T-helper 2 cell treated with Interferon-gamma antibody and Interleukin-4, amounts not matched to agents 5 μg/mL and 100 μg/mL, for 36 hours (primary cell): Measurements from ENCODE around the gene SLC16A3.

Experiments
- DNase-seq: peaks from one replicate; pipeline ENCODE4 v3.0.0; 2021; ENCODE audit warnings: low spot score
- H3K27ac Mint-ChIP-seq: one replicate; pipeline ENCODE4 v1.8.0; 2021; ENCODE audit warnings: mild to moderate bottlenecking, mixed read lengths
- H3K27me3 Mint-ChIP-seq: one replicate; pipeline ENCODE4 v1.8.0; 2021; ENCODE audit warnings: low read depth, mixed read lengths
- H3K36me3 Mint-ChIP-seq: one replicate; pipeline ENCODE4 v1.8.0; 2021; ENCODE audit warnings: low read depth, mixed read lengths
- H3K4me1 Mint-ChIP-seq: one replicate; pipeline ENCODE4 v1.8.0; 2021; ENCODE audit warnings: low read depth, mixed read lengths
- H3K4me3 Mint-ChIP-seq: one replicate; pipeline ENCODE4 v1.8.0; 2022; ENCODE audit warnings: mild to moderate bottlenecking, moderate library complexity, mixed read lengths
- H3K9me3 Mint-ChIP-seq: one replicate; pipeline ENCODE4 v1.8.0; 2021; ENCODE audit warnings: mixed read lengths

SLC16A3 gene

DNA sequence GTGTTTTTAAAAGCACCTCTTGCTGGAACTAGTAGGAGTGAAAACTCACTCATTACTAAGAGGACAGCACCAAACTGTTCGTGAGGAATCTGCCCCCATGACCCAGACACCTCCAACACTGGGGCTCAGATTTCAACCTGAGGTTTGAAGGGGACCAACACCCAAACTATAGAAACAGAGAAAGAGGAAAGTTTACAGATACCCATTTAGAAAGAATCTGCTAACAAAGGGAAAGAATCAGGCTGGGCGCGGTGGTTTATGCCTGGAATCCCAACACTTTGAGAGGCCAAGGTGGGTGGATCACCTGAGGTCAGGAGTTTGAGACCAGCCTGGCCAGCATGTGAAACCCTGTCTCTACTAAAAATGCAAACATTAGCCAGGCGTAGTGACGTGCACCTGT is 48.1 kb downstream of the SLC16A3 start:
- Mint-ChIP-seq H3K4me1 (peaks cover 13% of the 10 kb centered on the region), H3K9me3 (no peaks in the 10 kb centered on the region), H3K4me3 (no peak overlapping the region), H3K27me3 (no peaks in the 10 kb centered on the region), H3K27ac (no peak overlapping the region), H3K36me3 (peaks cover 4% of the 10 kb centered on the region)
- no peak for DNase-seq

DNA sequence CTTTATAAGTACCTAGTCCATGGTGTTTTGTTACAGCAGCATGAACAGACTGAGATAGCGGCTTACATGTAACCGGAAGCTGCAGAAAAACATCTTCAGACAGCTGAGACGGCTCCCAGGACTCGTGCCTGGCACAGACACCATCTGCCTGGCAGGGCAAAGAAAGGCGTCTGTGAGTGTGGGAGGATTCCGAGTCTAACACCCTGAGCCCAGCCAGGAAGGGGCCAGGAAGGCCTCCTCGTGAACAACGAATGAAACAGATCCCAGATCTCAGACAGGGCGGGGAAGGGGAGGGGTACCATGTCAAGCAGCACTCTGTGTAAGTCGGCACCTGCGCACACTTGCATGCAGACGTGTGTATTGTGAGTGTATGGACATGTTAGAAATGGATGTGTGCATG is 49.0 kb downstream of the SLC16A3 start:
- Mint-ChIP-seq H3K27me3 (no peaks in the 10 kb centered on the region), H3K9me3 (no peaks in the 10 kb centered on the region), H3K27ac (no peak overlapping the region), H3K36me3 (no peaks in the 10 kb centered on the region), H3K4me3 (no peak overlapping the region), H3K4me1 (peaks cover 9% of the 10 kb centered on the region)
- no peak for DNase-seq

DNA sequence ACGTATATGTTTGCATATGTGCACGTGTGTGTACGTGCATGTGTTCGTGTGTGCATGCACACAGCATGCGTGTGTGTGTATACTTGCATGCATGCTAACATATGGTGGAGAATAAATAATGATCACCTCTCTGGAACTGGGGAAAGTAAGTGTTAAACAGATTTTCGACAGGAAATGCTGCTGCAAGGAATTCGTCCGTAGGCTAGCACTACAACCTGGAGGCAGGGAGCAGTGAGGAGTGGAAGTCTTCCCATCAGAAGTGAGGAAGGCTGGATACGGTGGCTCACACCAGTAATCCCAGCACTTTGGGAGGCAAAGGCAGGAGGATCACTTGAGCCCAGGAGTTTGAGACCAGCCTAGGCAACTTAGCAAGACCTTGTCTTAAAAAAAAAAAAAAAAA is 49.5 kb downstream of the SLC16A3 start:
- H3K9me3 Mint-ChIP-seq, result no peaks in the 10 kb centered on the region
- H3K36me3 Mint-ChIP-seq, result no peaks in the 10 kb centered on the region
- no peak overlapping the region for H3K27ac Mint-ChIP-seq
- H3K4me3 Mint-ChIP-seq, result no peak overlapping the region
- H3K4me1 Mint-ChIP-seq, result peaks cover 9% of the 10 kb centered on the region
- DNase-seq, result no peak
- no peaks in the 10 kb centered on the region for H3K27me3 Mint-ChIP-seq

DNA sequence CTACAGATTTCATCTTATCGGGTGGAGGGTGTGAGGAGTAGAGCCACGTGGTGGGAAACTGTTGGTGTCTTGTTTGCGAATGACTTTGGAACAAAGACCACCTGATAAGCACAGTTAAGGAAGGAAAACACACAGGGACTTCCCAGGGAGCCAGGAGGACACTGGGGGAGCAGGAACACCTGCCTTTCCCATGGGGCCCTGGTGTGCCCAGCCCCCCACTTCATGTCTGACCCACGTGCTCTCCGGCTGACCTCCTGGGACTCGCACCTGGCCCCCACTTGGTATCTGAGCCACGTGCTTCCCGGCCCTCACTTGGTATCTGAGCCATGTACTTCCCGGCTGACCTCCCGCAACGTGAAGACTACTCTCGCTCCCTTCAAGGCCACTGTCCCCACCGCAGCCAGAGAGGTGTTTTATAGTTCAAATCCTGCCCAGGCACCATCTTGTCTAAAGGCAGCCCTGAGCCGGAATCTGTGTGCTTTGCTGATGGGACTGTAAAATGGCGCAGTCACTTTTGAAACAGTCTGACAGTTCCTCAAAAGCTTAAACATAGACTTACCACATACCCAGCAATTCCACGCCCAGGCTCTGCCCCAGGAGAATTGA is 50.0 kb downstream of the SLC16A3 start:
- no peak for DNase-seq
- no peaks in the 10 kb centered on the region for H3K27me3 Mint-ChIP-seq
- no peak overlapping the region for H3K27ac Mint-ChIP-seq
- no peaks in the 10 kb centered on the region for H3K36me3 Mint-ChIP-seq
- H3K4me3 Mint-ChIP-seq, result no peak overlapping the region
- H3K4me1 Mint-ChIP-seq, result peaks cover 9% of the 10 kb centered on the region
- H3K9me3 Mint-ChIP-seq, result no peaks in the 10 kb centered on the region

DNA sequence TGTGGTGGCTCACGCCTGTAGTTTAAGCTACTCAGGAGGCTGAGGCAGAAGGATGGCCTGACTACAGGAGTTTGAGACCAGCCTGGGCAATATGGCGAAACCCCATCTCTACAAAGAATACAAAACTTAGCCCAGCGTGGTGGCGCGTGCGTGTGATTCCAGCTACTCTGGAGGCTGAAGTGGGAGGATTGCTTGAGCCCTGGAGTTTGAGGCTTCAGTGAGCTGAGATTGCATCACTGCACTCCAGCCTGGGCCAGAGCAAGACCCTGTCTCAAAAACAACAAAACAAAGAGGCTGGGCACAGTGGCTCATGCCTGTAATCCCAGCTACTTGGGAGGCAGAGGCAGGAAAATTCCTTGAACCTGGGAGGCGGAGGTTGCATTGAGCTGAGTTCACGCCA is 51.7 kb downstream of the SLC16A3 start:
- Mint-ChIP-seq H3K27me3 (no peaks in the 10 kb centered on the region), H3K36me3 (no peaks in the 10 kb centered on the region), H3K4me1 (peaks cover 6% of the 10 kb centered on the region), H3K9me3 (no peaks in the 10 kb centered on the region), H3K27ac (no peak overlapping the region), H3K4me3 (no peak overlapping the region)
- DNase-seq, result no peak

DNA sequence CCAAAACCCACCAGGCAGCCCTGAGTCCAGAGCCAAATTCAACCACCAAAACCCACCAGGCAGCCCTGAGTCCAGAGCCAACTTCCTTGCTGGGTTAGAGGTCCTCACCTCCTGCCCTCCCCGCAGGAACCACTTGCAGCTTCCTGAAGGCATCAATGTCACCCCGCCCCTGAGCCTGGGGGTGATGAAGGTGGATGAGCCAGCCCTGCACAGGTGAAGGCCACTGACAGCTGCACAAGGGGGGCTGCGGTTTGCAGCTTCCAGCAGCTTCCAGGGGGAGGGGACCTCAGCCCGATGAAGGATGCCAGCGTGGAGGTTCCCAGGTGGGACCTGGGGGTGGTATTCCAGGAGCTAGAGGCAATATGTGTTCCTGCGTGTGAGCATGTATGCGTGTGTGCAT is 52.2 kb downstream of the SLC16A3 start:
- no peak overlapping the region for H3K27ac Mint-ChIP-seq
- H3K9me3 Mint-ChIP-seq, result no peaks in the 10 kb centered on the region
- no peaks in the 10 kb centered on the region for H3K36me3 Mint-ChIP-seq
- DNase-seq, result no peak
- peaks cover 6% of the 10 kb centered on the region for H3K4me1 Mint-ChIP-seq
- no peak overlapping the region for H3K4me3 Mint-ChIP-seq
- no peaks in the 10 kb centered on the region for H3K27me3 Mint-ChIP-seq

DNA sequence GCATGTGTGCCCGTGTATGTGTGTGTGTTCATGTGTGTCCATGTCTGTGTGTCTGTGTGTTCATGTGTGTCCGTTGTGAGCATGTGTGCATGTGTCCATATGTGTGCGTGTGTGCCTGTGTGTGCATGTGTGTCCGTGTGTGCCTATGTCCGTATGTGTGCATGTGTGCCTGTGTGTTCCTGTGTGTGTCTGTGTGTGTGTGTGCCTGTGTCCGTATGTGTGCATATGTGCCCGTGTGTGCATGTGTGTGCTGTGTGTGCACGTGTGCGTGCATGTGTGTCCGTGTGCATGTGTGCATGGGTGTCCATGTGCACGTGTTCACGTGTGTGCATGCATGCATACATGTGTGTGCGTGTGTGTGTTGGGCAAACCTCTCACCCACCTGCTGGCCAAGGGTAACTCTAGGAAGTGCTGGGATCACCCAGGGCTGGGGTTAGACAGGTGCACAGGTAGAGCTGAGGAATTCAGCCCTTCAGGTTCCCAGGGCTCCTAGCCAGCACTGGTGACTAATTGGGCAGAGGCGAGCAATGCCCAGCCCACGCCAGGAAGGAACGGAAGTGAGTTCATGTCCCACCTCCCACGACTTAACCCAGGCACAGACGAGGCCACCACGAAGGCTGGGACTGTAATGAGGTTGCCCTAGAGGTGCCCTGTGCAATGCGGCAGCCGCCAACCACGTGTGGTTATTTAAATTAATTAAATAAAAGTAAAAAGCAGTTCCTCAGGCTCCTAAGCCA is 52.8 kb downstream of the SLC16A3 start:
- peak; percentile 46 for DNase-seq
- H3K9me3 Mint-ChIP-seq, result no peaks in the 10 kb centered on the region
- H3K36me3 Mint-ChIP-seq, result no peaks in the 10 kb centered on the region
- H3K27me3 Mint-ChIP-seq, result no peaks in the 10 kb centered on the region
- no peak overlapping the region for H3K4me3 Mint-ChIP-seq
- H3K27ac Mint-ChIP-seq, result no peak overlapping the region
- peaks cover 6% of the 10 kb centered on the region for H3K4me1 Mint-ChIP-seq

DNA sequence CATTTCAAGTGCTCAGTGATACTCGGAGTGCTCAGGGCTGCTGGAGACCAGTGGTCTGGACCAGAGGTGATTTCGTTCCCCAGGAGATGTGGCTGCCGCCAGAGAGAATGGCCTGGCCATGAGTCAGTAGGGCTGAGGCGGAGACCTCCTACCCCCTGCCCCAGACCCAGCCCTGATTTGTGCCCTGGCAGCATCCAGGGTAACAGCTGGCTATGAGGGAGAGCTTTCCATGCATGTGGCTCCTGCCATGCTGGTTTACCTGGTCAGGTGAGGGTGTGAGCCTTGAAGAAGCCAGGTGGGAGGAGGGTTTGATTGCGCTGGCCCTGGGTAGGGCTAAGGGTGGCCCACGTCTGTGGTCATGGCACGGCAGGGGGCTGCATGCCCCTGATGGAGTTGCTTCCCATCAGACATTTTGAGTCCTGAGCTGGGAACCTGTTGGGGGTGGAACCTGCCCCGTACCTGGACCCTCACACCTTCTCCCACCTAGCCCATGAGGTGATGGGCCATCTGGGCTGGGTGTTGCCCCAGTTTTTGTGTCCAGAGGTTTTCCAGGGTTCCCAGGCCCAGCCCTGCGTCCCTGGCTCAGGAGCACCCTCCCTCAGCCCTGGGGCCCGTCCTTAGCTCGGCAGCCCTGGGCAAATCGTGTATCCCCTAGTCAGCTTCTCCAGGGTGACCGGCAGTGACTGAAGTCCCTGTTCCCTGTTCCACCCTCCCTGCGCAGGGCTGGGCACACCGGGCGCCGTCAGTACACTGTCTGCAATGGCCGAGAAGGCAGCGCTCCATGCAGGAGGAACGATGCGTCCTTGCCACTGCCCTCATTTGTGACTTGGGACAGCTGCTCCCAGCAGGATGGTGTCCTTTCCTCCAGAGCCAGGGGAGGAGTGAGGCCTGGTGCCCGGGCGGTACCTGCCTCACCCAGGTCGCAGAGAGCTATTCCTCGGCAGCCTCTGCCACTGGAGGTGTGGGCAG is 53.7 kb downstream of the SLC16A3 start:
- Mint-ChIP-seq H3K27ac (no peak overlapping the region), H3K4me1 (peaks cover 6% of the 10 kb centered on the region), H3K9me3 (no peaks in the 10 kb centered on the region), H3K4me3 (no peak overlapping the region), H3K36me3 (no peaks in the 10 kb centered on the region), H3K27me3 (no peaks in the 10 kb centered on the region)
- no peak for DNase-seq

DNA sequence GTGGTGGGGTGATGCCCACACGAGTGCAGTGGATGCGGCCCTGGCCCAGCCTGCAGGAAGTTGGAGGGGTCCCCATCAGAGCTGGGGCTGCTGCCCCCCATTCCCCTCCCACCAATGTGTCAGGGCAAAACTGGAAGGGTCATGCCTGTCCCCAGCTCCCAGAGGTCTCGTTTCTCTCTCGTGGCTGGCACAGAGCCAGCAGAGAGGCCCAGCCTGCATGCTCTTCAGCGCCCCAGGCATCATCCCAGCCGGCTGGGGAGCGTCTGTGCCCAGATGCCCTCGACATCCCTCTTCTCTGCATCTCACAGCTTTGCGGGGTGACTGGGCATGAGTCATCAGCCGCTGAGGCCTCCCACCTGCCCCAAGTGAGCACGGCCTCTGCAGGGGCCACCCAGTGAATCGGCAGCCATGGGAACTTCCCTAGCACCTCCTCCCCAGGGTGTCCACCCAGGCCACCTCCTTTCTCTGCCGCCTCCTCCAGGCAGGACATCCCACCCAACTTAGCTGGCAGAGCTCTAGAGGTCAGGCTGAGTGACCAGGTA is 54.4 kb downstream of the SLC16A3 start:
- Mint-ChIP-seq H3K9me3 (no peaks in the 10 kb centered on the region), H3K4me3 (no peak overlapping the region), H3K27me3 (no peaks in the 10 kb centered on the region), H3K4me1 (peaks cover 14% of the 10 kb centered on the region), H3K36me3 (no peaks in the 10 kb centered on the region), H3K27ac (no peak overlapping the region)
- DNase-seq, result peak; percentile 65

DNA sequence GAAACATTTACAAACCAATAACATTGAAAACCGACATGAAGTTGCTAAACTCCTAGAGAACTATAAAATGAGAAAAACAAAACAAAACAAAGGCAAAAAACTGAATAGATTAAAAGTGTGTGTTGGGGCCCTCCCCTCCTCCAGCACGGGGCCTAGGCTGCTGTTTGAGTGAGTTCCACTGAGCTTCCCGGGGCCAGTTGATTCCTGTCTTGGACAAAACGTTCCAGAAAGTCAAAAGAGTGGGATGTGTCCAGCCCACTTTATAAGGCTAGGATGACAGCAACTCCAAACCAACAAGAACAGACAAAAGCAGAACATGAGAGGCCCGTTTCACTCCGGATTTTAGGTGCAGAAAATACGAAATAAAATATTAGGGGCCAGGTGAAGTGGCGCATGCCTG is 56.3 kb downstream of the SLC16A3 start:
- Mint-ChIP-seq H3K9me3 (no peaks in the 10 kb centered on the region), H3K27me3 (no peaks in the 10 kb centered on the region), H3K4me3 (no peak overlapping the region), H3K4me1 (peaks cover 14% of the 10 kb centered on the region), H3K36me3 (no peaks in the 10 kb centered on the region), H3K27ac (no peak overlapping the region)
- no peak for DNase-seq

DNA sequence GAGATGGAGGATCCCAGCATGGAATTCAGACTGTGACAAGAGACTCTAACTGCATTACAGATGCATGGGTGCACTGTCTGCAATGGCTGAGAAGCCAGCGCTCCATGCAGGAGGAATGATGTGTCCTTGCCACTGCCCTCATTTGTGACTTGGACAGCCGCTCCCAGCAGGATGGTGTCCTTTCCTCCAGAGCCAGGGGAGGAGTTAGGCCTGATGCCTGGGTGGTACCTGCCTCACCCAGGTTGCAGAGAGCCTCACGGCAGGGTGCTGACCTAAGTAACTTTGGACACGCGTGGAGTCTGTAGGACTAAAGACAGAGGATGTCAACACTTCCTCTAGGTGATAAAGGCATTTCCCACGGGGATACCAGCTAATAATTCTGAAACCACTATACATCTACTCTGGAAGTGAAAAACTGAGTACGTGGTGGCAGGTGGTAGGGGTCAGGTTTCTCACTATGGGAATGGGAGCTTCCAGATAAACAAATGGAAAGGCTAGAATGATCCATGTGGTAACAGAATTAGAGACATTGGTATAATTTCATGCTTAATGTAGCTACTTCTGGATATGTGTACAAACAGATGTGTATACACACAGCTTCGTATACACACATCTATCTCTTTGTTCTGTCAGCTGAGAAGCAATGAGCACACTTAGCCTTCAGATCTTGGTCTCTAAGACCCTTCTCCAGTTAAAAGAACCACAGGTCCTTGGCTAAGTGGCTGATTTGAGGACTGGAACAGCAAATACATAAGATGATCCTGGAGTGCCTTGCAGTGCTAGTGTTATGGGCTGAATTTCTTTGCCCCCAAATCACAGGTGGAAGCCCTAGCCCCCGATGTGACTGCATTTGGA is 58.4 kb downstream of the SLC16A3 start:
- peaks cover 13% of the 10 kb centered on the region for H3K4me1 Mint-ChIP-seq
- H3K9me3 Mint-ChIP-seq, result no peaks in the 10 kb centered on the region
- no peak overlapping the region for H3K4me3 Mint-ChIP-seq
- H3K36me3 Mint-ChIP-seq, result no peaks in the 10 kb centered on the region
- H3K27ac Mint-ChIP-seq, result no peak overlapping the region
- H3K27me3 Mint-ChIP-seq, result no peaks in the 10 kb centered on the region
- no peak for DNase-seq

DNA sequence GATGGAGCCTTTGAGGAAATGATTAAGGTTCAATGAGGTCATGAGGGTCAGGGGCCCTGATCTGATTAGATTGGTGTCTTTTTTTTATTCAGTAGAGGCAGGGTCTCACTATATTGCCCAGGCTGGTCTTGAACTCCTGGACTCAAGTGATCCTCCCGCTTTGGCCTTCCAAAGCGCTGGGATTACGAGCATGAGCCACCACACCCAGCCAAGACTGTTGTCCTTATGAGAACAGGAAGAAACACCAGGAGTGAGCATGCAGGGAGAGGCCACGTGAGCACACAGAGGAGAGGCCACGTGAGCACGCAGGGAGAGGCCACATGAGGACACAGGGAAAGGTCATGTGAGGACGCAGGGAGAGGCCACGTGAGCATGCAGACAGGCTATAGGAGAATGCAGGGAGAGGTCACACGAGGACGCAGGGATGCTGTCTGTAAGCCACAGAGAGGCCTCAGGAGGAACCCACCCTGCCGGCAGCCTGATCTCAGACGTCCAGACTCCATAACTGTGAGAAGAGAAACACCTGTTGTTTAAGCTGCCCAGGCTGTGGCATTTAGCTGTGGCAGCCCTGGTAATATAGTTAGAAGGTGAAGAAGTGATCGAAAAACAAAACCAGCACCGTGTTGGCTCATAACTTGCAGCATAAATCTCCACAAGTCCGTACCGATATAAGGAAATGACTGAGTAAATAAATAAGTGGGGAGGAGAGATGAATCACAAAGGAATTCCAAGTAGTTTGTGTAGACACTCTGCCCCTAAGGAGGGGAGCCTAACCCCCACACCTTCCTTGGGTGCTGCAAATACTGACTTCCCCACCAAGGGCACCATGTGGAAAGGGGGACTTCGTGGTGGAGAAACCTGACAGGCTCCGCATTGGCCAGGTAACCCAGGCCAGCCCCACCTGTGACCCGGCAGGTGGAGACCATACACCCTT is 59.3 kb downstream of the SLC16A3 start:
- no peaks in the 10 kb centered on the region for H3K27me3 Mint-ChIP-seq
- no peaks in the 10 kb centered on the region for H3K36me3 Mint-ChIP-seq
- DNase-seq, result no peak
- H3K4me1 Mint-ChIP-seq, result peaks cover 13% of the 10 kb centered on the region
- H3K4me3 Mint-ChIP-seq, result no peak overlapping the region
- H3K9me3 Mint-ChIP-seq, result no peaks in the 10 kb centered on the region
- H3K27ac Mint-ChIP-seq, result no peak overlapping the region
